H1 (cell line): ENCODE measurements around the gene CASQ1. TPM values are rescaled to one million over a fixed set of nuclear protein-coding genes. Genes with fewer than 3 reads are reported as not detected.
A peak's percentile ranks its signal among the peaks of the same experiment; 100 is the strongest.

Experiments used
- CTCF ChIA-PET: fragments of 300-600 bp; sonication (Branson Sonifier 250); formaldehyde crosslinking; loops from one replicate; lab custom pipeline; 2021; ENCODE audit not compliant: partially characterized antibody; lab: Charles Lee
- POLR2A ChIA-PET: fragments of 300-600 bp; sonication (Branson Sonifier 250); formaldehyde crosslinking; loops from one replicate; lab custom pipeline; 2021; ENCODE audit warnings: inconsistent platforms; ENCODE audit not compliant: partially characterized antibody; lab: Charles Lee
- DNase-seq, 2 experiments: peaks; one replicate each; pipeline versions ENCODE4 v3.0.0 to v3.0.0-alpha.2; 2010 to 2022; ENCODE audit warnings: low spot score in 2 of 2, low read depth in 1 of 2, mixed read lengths in 1 of 2
- FAIRE-seq: peaks from 2 replicates; lab custom pipeline; 2011; peaks lifted over from hg19 to GRCh38; lab: Jason Lieb, UNC
- H2AFZ ChIP-seq: 2 replicates; pipeline ENCODE4 v1.8.1; 2012; ENCODE audit warnings: low read length, inconsistent platforms
- H2AK5ac ChIP-seq: 2 replicates; pipeline ENCODE4 v1.6.1; 2013; ENCODE audit warnings: low read depth, low read length
- H2BK120ac ChIP-seq: replicated peaks from 2 replicates; pipeline ENCODE3; 2013; ENCODE audit warnings: low read depth, low read length, inconsistent platforms
- H2BK12ac ChIP-seq: 2 replicates; pipeline ENCODE4 v1.6.1; 2013; ENCODE audit warnings: low read depth, low read length
- H2BK15ac ChIP-seq: 2 replicates; pipeline ENCODE4 v1.6.1; 2013; ENCODE audit warnings: low read length
- H2BK20ac ChIP-seq: 2 replicates; pipeline ENCODE4 v1.6.1; 2013; ENCODE audit warnings: low read length
- H2BK5ac ChIP-seq: 2 replicates; pipeline ENCODE4 v1.6.1; 2013; ENCODE audit warnings: low read depth, low read length
- H3K14ac ChIP-seq: 2 replicates; pipeline ENCODE4 v1.6.1; 2013; ENCODE audit warnings: inconsistent platforms; ENCODE audit not compliant: insufficient read length
- H3K18ac ChIP-seq: 2 replicates; pipeline ENCODE4 v1.6.1; 2013; ENCODE audit warnings: low read length; ENCODE audit errors: extremely low read depth
- H3K23ac ChIP-seq: 2 replicates; pipeline ENCODE4 v1.6.1; 2013; ENCODE audit warnings: inconsistent platforms; ENCODE audit not compliant: insufficient read length
- H3K23me2 ChIP-seq: 2 replicates; pipeline ENCODE4 v1.6.1; 2013; ENCODE audit warnings: low read depth, low read length
- H3K27ac ChIP-seq: 2 replicates; pipeline ENCODE4 v1.6.1; 2011; ENCODE audit warnings: low read depth, low read length, inconsistent platforms
- H3K27me3 ChIP-seq, 4 experiments: replicated peaks in 1 of 4; 1 replicate in 1 of 4; 2 replicates in 3 of 4; pipeline versions ENCODE4 v1.6.1 to v1.8.1; 2011 to 2013; ENCODE audit warnings: low read length in 3 of 4, mild to moderate bottlenecking in 3 of 4, inconsistent platforms in 2 of 4, mixed read lengths in 2 of 4, moderate library complexity in 1 of 4; ENCODE audit not compliant: control insufficient read depth in 3 of 4, insufficient read depth in 3 of 4; ENCODE audit errors: extremely low read depth in 1 of 4
- H3K36me3 ChIP-seq, 4 experiments: 2 replicates each; pipeline versions ENCODE4 v1.6.1 to v1.8.1; 2011 to 2013; ENCODE audit warnings: mild to moderate bottlenecking in 4 of 4, low read length in 3 of 4, moderate library complexity in 2 of 4, control low read depth in 1 of 4, inconsistent platforms in 1 of 4; ENCODE audit not compliant: insufficient read depth in 4 of 4, control insufficient read depth in 2 of 4
- H3K4ac ChIP-seq: replicated peaks from 2 replicates; pipeline ENCODE3; 2013; ENCODE audit warnings: low read length, low read depth, mixed read lengths, inconsistent platforms; ENCODE audit not compliant: insufficient read length
- H3K4me1 ChIP-seq, 4 experiments: replicated peaks in 1 of 4; 1 replicate in 1 of 4; 2 replicates in 3 of 4; pipeline versions ENCODE4 v1.6.1 to v1.8.1; 2011 to 2013; ENCODE audit warnings: low read length in 3 of 4, inconsistent platforms in 2 of 4, mixed read lengths in 1 of 4; ENCODE audit not compliant: insufficient read depth in 4 of 4, control insufficient read depth in 3 of 4
- H3K4me2 ChIP-seq, 2 experiments: 2 replicates each; pipeline versions ENCODE4 v1.6.1 to v1.8.1; 2011 to 2013; ENCODE audit warnings: low read depth in 2 of 2, low read length in 2 of 2, control low read depth in 1 of 2, inconsistent platforms in 1 of 2, mild to moderate bottlenecking in 1 of 2; ENCODE audit not compliant: insufficient read depth in 1 of 2
- H3K4me3 ChIP-seq, 4 experiments: fragments of 200-600, 300-600 bp in 1 of 4; sonication (generic), shearing (Covaris generic), sonication (Bioruptor Twin) in 1 of 4; 2 replicates each; pipeline versions ENCODE4 v1.5.1 to v1.8.1; 2011 to 2016; ENCODE audit warnings: low read length in 4 of 4, low read depth in 3 of 4, control low read depth in 2 of 4, inconsistent platforms in 2 of 4, mild to moderate bottlenecking in 2 of 4, mixed read lengths in 1 of 4, moderate library complexity in 1 of 4; ENCODE audit not compliant: insufficient read depth in 2 of 4; ENCODE audit errors: extremely low read depth in 1 of 4
- H3K56ac ChIP-seq: replicated peaks from 2 replicates; pipeline ENCODE3; 2013; ENCODE audit warnings: low read depth, mild to moderate bottlenecking, mixed read lengths, low read length, inconsistent platforms; ENCODE audit not compliant: insufficient read length
- H3K79me1 ChIP-seq: 2 replicates; pipeline ENCODE4 v1.6.1; 2013; ENCODE audit warnings: low read depth, low read length, control low read depth
- H3K79me2 ChIP-seq, 2 experiments: 2 replicates each; pipeline versions ENCODE4 v1.6.1 to v1.8.1; 2012 to 2013; ENCODE audit warnings: low read length in 2 of 2, mild to moderate bottlenecking in 2 of 2, inconsistent platforms in 1 of 2; ENCODE audit not compliant: insufficient read depth in 2 of 2, control insufficient read depth in 1 of 2
- H3K9ac ChIP-seq, 4 experiments: replicated peaks in 1 of 4; 1 replicate in 1 of 4; 2 replicates in 3 of 4; pipeline versions ENCODE4 v1.6.1 to v1.8.1; 2011 to 2013; ENCODE audit warnings: low read depth in 3 of 4, low read length in 3 of 4, control low read depth in 2 of 4, mild to moderate bottlenecking in 2 of 4, moderate library complexity in 2 of 4, inconsistent platforms in 1 of 4; ENCODE audit errors: extremely low read depth in 1 of 4
- H3K9me3 ChIP-seq, 2 experiments: 2 replicates each; pipeline versions ENCODE4 v1.6.1 to v1.8.1; 2012 to 2013; ENCODE audit warnings: mild to moderate bottlenecking in 2 of 2, moderate library complexity in 2 of 2, control low read depth in 1 of 2, inconsistent platforms in 1 of 2, low read depth in 1 of 2, low read length in 1 of 2, mixed read lengths in 1 of 2; ENCODE audit not compliant: insufficient read depth in 2 of 2
- H4K20me1 ChIP-seq, 2 experiments: replicated peaks in 1 of 2; 2 replicates each; pipeline versions ENCODE3 to v1.8.1; 2011 to 2013; ENCODE audit warnings: inconsistent platforms in 2 of 2, low read length in 2 of 2, mild to moderate bottlenecking in 1 of 2; ENCODE audit not compliant: insufficient read depth in 2 of 2, control insufficient read depth in 1 of 2
- H4K5ac ChIP-seq: 2 replicates; pipeline ENCODE4 v1.6.1; 2013; ENCODE audit warnings: low read length, low read depth, mixed read lengths, inconsistent platforms; ENCODE audit not compliant: insufficient read length
- H4K8ac ChIP-seq: 2 replicates; pipeline ENCODE4 v1.8.0; 2013; ENCODE audit warnings: mild to moderate bottlenecking, moderate library complexity, low read length, inconsistent platforms; ENCODE audit not compliant: insufficient read depth; ENCODE audit errors: extremely low read depth
- H4K91ac ChIP-seq: replicated peaks from 2 replicates; pipeline ENCODE3; 2013; ENCODE audit warnings: low read length, mixed read lengths, inconsistent platforms; ENCODE audit not compliant: insufficient read length
- POLR2A ChIP-seq, 2 experiments: IDR thresholded peaks; 1 replicate in 1 of 2; 2 replicates in 1 of 2; pipeline ENCODE4 v1.6.1; 2011; ENCODE audit warnings: low read depth in 2 of 2, low read length in 2 of 2, mild to moderate bottlenecking in 2 of 2; ENCODE audit errors: control extremely low read depth in 1 of 2
- SIN3A ChIP-seq, 2 experiments: IDR thresholded peaks in 1 of 2; conservative IDR thresholded peaks in 1 of 2; 2 replicates each; pipeline ENCODE4 v1.6.1; 2011 to 2012; ENCODE audit warnings: low read length in 2 of 2, improper control_type of control experiment in 1 of 2, low read depth in 1 of 2, mild to moderate bottlenecking in 1 of 2
- WGBS, 2 experiments: shearing (Covaris generic) in 1 of 2; methylation state at CpG; one replicate each; pipeline versions ENCODE4 v1.1.6 to v1.1.7; 2013 to 2015; ENCODE audit warnings: low lambda C conversion rate in 2 of 2, mixed read lengths in 2 of 2, inconsistent platforms in 1 of 2, low coverage in 1 of 2, missing lambda C conversion rate in 1 of 2; ENCODE audit not compliant: insufficient replicate concordance in 2 of 2, insufficient coverage in 1 of 2, insufficient read length in 1 of 2; ENCODE audit errors: extremely low coverage in 1 of 2, missing lambda C conversion rate in 1 of 2; 5-methylcytosine and 5-hydroxymethylcytosine counted together
- polyA plus RNA-seq, 7 experiments: library from polyadenylated mRNA; depleted of rRNA in 3 of 7; stranded (reverse) in 5 of 7; unstranded in 2 of 7; fragments of >200 nt in 5 of 7; fragments of 200-250 nt in 2 of 7; gene quantifications; 1 replicate in 5 of 7; 2 replicates in 1 of 7; 4 replicates in 1 of 7; pipeline versions ENCODE4 v1.2.1 to v1.2.3, GENCODE V29; 2011 to 2013; ENCODE audit warnings: missing spikeins in 2 of 7, mixed read lengths in 2 of 7
- total RNA-seq: library from RNA; stranded (reverse); fragmentation: NEBNext Ultra II Directional; extraction: Animal tissue kit (Norgen Biotek cat#: 25700); gene quantifications from 2 replicates; pipeline ENCODE4 v1.2.1, GENCODE V29; 2021

CASQ1 gene
- total and polyA plus RNA-seq, 2 of the 8 experiments (the other 6 are each of a cell fraction or from before 2014, with no cell fraction given): 0.80 to 1.3 TPM

DNA sequence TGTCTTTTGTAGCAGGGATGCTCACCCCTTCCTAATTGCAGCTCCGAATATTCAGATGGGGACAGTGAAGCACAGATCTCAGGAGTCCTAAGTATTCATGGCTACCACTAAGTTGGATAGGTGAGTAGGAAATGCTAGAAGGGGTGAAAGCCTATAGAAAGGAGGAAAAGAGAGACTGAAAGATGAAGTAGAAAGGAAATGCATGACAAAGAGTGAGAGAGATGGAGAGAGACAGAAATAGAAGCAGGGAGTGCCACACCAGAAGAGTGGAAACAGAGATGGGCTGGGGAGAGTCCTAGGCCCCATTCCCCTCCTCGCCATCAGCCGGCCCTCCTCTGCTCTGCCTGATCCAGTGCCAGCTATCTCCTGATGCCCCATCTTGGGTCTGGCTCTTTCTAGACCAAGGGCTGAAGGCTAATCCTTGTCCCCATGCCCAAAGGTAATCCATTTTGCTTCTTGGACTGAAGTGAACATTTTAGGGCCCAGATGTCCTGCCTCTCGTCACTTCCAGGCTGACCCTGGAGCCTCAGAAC is 16.8 kb downstream of the CASQ1 start:
- Histone ChIP-seq H3K4ac (no peak overlapping the region), H4K91ac (no peak overlapping the region), H3K4me1 (peaks cover 17 to 41% (median 21%) of the 10 kb centered on the region in 4 experiments), H3K14ac (no peak overlapping the region), H2BK20ac (no peak overlapping the region), H3K9me3 (no peaks in the 10 kb centered on the region), H2BK120ac (no peak overlapping the region), H3K23ac (no peak overlapping the region), H2BK12ac (0 out of 2 replicates have a peak overlapping the region, but pooled peaks have one; percentile 7), H4K8ac (no peak overlapping the region), H2BK15ac (no peak overlapping the region), H3K9ac (no peak overlapping the region), H3K27ac (no peak overlapping the region), H3K4me2 (peak overlapping the region; percentile 93; a peak in 3 of 4 replicates), H3K27me3 (no peaks in the 10 kb centered on the region), H3K79me1 (peaks cover 11% of the 10 kb centered on the region), H4K20me1 (peaks cover 0 to 20% of the 10 kb centered on the region in 2 experiments), H2BK5ac (no peak overlapping the region), H3K56ac (no peak overlapping the region), H3K79me2 (peaks cover 8% of the 10 kb centered on the region in 2 experiments; a peak in 2 of 4 replicates), H2AFZ (no peak overlapping the region), H3K4me3 (no peak overlapping the region), H3K23me2 (peaks cover 9% of the 10 kb centered on the region), H4K5ac (no peak overlapping the region), H3K36me3 (peaks cover 1 to 8% (median 4%) of the 10 kb centered on the region in 4 experiments; a peak in 6 of 8 replicates), H3K18ac (no peak overlapping the region), H2AK5ac (0 out of 2 replicates have a peak overlapping the region, but pooled peaks have one; percentile 1)
- no peak for DNase-seq
- CTCF ChIA-PET: interaction anchor here (0.9 to 20.4 kb wide), 9 partner anchors 9 to 166 kb away, joined by 3 to 257 read pairs (median 10); partner anchors contain the start of gene CASQ1
- POLR2A ChIA-PET: interaction anchor here (0.8 to 11.3 kb wide), 12 partner anchors 8 to 144 kb away, joined by 3 to 107 read pairs (median 6); partner anchors contain the start of genes CASQ1 and DCAF8
- 93% methylated on average over 4 of the region's 4 CpGs; no CpG with 5 or more reads in 1 of the 2 experiments for WGBS, 2 experiments
- no peak for TF ChIP-seq SIN3A (conservative IDR thresholded peaks at IDR 0.05 in 1 of 2, IDR thresholded peaks at IDR 0.05 in 1 of 2; ENCODE audit: low read depth in 1 of 2, low read length in 2 of 2)
- TF ChIP-seq POLR2A (IDR thresholded peaks at IDR 0.05; ENCODE audit: control extremely low read depth in 1 of 2, low read depth in 2 of 2, low read length in 2 of 2): peak in 1 of 2 experiments; percentile 76; a peak in 1 of 3 replicates
- no peak for FAIRE-seq
